Measurements from ENCODE around the gene GPR180.

GRCh38 chr13:94553766-94554165 is 47.9 kb upstream of the GPR180 start:
- TF ChIP-seq CTCF (IDR thresholded peaks at IDR 0.05), result no peak
- TF ChIP-seq POLR2A (IDR thresholded peaks at IDR 0.05), result no peak

Data from adrenal gland (tissue), 5 donors.